Jurkat, Clone E6-1 (cell line): Measurements from ENCODE around the gene ARID3A.
"Not testable (repeated sequence)": the region's sequence is repeated elsewhere in the genome, so short reads cannot be mapped to it uniquely, and the experiment has no call there.

Source experiments
- DNase-seq: peaks from one replicate; pipeline ENCODE4 v3.0.0-alpha.2; 2011; ENCODE audit warnings: low read depth, low spot score
- H3K4me3 ChIP-seq: 2 replicates; pipeline ENCODE4 v1.5.1; 2011; ENCODE audit warnings: mild to moderate bottlenecking, low read length, control low read depth, moderate library complexity

ARID3A gene

DNA sequence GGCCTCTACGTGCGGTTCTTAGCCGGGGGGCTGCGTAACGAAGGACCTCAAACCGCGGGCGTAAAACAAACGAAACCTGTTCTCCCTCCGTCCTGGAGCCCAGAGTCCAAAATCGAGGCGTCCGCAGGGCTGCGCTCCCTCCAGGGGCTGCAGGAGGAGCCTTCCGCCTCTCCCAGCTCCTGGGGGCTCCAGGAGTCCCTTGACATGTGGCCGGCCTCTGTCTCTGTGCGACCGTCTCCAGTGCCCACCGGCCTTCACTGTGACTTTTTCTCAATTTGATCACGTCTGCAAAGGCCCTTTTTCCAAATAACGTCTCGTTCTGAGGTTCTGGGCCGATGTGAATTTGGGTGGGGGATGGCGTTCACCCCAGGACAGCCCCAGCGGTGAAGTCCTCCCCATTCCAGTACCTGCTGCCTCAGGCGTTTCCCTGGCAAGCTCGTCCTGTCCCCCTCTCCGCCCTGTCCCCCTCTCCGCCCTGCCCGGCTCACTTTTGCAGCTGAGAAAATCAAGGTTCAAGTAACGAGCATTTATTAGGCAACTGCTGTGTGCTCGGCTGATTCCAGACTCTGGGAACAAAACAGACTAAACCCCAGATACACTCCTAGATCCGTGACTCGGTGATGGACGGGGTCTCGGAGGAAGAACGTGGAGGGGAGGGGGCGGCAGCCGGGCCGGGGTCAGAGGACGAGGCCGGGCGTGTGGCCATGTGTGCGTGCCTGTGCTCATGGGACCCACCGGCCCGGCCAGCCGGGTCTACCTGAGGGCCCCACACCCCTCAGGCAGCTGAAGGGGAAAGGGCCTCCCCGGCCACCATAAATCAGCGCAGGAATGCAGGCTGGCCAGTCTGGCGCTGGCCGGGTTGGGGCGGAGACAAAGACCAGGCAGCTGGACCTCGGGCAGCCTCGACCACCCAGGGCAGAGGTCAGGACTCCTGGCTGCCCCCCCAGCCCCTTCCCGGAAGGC lies 30.2 kb downstream of the ARID3A start:
- no peak overlapping the region for H3K4me3 ChIP-seq
- DNase-seq: no peak

DNA sequence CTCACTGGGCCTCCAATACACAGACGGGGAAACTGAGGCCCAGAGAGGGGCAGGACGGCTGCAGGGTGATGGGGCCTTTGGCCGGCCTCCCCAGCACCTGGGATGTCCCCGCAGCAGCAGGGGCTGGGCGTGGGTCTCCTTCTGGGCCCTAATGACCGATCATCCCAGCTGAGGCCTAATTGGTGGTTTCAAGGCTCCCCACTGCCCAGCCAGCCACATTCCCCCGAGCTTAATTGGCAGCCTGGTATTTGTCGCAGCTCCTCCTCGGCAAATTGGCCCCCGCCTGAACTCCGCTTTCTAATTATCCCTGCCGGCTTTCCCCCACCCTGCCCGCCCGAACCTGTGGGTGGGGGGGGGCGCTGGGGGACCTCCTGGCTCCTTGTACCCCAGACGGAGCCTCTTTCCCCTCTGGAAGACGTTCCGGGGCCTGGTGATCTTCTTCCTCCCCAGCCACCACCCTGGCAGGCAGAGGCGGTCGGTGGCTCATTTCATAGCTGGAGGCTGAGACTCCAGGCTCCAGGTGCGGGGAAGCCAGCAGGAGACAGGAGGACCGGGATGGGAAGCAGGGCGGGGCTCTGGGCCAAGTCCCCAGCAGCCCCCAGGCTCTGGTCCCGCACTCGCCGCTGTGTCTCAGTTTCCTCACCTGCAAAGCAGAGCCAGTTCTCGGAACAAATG lies 31.1 kb downstream of the ARID3A start:
- no peak for DNase-seq
- no peak overlapping the region for H3K4me3 ChIP-seq

DNA sequence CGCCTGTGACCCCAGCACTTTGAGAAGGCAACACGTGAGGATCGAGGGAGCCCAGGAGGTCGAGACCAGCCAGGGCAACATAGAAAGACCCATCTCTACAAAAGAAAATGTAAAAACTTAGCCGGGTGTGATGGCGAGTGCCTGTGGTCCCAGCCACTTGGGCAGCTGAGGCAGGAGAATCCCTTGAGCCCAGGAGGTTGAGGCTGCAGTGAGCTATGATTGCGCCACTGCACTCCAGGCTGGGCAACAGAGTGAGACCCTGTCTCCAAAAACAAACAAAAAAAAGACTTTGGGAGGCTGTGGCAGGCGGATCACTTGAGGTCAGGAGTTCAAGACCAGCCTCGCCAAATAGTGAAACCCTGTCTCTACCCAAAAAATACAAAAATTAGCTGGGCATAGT lies 31.7 kb downstream of the ARID3A start:
- not testable (repeated sequence) for DNase-seq, H3K4me3 ChIP-seq

DNA sequence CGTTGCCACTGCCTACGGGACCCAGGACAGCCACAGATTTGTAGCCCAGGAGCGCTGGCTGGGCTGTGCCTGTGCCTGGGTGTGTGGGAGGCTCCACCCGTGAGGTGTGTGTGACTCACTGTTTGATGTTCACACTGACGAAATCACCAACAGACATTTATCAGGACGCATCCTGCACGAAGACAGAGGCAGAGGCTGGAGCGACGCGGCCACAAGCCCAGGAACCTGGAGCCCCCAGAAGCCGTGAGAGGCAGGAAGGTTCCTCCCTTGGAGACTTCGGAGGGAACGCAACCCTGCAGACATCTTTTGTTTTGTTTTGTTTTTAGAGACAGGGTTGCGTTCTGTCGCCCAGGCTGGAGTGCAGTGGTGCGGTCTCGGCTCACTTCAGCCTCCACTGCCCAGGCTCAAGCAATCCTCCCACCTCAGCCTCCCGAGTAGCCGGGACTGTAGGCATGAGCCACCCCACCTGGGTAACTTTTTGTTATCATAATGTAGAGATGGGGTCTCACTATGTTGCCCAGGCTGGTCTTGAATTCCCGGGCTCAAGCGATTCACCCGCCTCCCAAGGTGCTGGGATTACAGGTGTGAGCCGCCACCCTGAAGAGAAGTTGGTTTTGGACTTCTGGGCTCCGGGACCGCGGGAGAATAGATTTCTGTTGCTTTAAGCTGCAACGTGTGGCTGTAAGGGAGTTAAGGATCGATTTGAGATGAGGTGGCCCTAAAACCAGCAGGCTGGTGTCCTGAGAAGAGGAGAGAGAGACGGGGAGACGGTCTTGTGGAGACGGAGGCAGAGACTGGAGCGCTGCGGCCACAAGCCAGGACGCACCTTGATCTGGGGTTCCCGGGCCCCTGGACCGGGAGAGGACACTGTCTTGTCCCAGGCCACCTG lies 33.4 kb downstream of the ARID3A start:
- DNase-seq: no peak
- no peak overlapping the region for H3K4me3 ChIP-seq

DNA sequence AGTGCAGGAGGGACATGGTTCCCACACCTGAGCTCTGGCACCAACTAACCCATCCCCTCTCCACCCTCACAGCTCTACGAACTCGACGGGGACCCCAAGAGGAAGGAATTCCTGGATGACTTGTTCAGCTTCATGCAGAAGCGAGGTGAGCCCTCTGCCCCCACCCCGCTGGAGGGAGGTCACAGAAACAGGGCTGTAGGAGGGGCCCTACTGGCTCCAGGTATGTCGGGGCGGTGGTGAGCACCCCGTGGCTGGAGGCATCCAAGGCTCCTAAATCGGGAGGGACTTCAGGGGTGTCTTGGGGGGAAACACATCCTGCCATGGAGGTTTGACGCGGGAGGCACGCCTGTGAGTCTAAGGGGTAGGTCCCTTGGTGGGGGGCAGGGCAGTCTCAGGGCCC lies 34.2 kb downstream of the ARID3A start:
- H3K4me3 ChIP-seq: no peak overlapping the region
- no peak for DNase-seq

DNA sequence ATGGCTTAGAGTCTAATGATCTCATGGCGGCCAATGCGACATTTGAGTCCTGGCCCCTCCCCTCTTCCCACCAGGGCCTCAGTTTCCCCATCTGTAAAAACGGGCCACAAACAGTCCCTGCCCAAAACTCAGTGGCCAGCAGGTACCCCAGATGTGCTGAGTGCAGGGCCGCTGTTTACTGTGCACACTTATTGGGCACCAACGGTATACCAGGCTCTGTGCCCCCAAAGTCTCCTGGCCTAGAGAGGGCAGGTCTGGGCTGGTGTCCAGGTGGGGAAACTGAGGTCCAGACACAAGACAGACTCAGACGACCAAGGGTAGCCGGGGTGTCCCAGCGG lies 34.7 kb downstream of the ARID3A start:
- H3K4me3 ChIP-seq: no peak overlapping the region
- DNase-seq: no peak

DNA sequence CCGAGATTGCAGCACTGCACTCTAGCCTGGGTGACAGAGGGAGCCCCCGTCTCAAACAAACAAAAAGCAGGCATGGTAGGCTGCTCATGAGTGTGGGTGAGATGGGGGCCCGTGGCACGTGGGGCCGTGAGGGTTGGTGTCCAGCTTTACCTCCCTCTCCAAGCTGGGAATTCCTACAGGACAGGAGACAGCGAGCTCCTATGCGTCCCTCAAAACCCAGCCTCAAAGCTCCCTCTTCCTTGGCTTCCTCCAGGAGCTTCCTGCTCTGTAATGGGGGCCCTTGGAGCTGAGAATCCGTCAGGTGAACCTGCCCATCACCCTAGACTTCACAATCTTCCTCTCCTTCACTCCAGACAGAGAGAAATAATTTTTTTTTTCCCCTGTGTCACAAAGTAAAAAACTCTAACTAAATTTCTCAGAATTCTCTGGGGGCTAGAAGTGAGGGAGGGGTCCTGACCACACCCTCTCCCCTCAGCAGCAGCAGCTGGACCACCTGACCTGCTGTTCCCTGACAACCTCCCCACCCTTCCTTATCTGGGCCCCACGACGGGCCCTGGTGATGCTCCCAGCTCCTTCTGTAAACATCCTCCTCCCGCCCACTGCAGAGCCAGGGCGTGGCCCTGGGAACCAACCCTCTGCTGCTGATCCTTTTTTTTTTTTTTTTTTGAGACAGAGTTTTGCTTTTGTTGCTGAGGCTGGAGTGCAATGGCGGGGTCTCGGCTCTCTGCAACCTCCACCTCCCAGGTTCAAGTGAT lies 36.2 kb downstream of the ARID3A start:
- H3K4me3 ChIP-seq: no peak overlapping the region
- DNase-seq: no peak

DNA sequence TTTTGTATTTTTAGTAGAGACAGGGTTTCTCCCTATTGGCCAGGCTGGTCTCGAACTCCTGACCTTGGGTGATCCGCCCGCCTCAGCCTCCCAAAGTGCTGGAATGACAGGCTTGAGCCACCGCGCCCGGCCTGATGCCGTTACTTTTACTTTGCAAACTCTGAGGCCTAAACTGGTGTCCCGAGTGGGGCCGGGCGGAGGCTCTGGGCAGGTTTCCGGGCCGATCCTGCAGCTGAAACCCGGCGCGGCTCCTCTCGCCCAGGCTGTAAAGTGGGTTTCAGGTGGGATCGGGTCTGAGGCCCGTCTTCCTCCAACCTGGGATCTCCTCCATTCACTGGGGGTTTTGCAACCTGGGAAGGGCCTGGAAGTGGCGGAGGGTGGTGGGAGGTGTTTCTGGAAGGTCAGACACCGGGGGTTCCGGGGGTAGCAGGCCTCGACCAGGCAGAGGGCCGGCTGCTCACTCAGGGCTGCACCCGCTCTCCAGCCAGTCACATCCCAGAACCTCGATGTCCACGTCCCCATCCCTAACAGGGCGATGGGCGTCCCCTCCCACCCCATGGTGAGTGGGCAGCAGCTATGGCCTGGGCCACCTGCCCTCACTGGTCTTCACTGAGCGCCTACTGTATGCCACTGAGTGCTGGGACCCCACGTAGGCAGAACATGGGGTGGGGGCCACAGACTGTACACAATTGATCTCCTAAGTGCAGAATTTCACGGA lies 37.0 kb downstream of the ARID3A start:
- DNase-seq: no peak
- H3K4me3 ChIP-seq: no peak overlapping the region

DNA sequence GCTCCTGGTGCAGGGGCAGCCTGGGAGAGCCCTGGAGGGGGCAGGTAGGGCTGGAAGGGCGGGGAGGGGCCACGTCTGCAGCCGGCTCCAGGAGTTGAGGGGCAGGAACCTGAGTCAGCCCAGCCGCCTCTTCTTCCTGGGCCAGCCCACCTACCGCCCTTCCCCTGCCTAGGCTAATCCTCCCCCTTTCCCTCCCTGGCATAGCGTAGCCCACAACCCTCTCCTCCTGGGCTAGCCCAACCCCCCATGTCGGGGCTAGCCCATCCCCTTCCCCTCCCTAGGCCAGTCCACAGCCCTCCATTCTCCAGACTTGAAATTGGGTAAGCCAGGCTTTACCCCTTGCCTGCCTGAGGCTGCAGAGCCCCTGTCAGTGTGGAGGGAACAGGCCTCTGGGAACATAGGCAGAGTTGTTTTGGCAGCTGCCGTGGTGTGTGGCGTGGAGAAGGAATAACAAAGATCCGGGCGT lies 37.7 kb downstream of the ARID3A start:
- no peak for DNase-seq
- H3K4me3 ChIP-seq: no peak overlapping the region

DNA sequence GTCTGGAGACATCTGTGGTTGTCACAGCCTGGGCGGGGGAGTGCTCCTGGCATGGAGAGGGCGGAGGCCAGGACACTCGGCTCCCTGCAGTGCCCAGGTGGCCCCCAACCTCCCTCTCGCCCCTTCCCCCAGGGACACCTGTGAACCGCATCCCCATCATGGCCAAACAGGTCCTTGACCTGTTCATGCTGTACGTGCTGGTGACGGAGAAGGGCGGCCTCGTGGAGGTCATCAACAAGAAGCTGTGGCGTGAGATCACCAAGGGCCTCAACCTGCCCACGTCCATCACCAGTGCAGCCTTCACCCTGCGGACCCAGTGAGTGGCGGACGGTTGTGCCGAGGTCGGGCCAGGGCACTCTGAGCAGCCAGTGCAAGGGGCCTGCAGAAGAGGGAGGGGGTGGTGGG lies 38.3 kb downstream of the ARID3A start:
- no peak overlapping the region for H3K4me3 ChIP-seq
- no peak for DNase-seq

DNA sequence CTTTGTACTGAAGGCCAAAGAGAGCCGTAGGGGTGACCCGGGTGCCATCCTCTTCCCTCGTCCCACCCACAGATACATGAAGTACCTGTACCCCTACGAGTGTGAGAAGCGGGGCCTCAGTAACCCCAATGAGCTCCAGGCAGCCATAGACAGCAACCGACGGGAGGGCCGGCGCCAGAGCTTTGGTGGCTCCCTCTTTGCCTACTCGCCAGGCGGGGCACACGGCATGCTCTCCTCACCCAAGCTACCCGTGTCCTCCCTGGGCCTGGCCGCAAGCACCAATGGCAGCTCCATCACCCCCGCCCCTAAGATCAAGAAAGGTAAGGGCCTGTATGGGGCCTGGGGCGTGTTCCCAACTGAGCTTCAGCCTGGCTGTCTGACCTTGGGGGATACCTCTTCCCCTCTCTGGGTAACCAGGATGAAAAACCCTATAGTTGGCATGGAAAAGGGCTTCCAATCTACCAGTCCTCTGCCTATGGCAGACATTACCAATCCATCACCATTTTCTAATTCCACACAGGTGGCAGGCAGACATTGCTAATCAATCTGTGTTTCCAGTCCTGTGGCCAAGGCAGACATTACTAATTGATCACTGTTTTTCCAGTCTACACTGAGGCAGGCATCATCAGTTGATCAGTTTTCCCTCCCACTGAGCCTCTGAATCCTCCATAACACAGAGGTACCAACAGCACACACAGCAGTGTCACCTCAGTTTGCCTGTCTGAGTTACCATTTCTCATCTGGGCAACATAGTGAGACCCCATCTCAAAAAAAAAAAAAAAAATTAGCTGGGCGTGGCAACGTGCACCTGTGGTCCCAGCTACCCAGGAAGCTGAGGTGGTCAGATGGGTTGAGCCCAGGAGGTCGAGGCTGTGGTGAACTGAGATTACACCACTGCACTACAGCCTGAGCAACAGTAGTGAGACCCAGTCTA lies 39.2 kb downstream of the ARID3A start:
- H3K4me3 ChIP-seq: no peak overlapping the region
- DNase-seq: peak; percentile 57

DNA sequence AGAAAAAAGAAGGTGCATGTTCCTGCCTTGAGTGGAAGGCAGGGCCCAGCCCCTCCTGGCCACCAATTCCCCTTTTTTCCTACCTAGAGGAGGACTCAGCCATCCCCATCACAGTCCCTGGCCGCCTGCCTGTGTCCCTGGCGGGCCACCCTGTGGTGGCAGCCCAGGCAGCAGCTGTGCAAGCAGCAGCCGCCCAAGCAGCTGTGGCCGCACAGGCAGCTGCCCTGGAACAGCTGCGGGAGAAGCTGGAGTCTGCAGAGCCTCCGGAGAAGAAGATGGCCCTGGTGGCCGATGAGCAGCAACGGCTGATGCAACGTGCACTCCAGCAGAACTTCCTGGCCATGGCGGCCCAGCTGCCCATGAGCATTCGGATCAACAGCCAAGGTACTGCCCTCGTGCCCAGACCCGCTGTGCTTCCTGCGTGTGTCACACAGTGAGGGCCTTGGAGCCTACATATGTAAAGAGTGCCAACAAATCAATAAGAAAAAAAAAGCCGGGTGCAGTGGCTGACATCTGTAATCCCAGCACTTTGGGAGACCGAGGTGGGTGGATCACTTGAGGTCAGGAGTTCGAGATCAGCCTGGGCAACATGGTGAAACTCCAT lies 40.8 kb downstream of the ARID3A start:
- DNase-seq: no peak

DNA sequence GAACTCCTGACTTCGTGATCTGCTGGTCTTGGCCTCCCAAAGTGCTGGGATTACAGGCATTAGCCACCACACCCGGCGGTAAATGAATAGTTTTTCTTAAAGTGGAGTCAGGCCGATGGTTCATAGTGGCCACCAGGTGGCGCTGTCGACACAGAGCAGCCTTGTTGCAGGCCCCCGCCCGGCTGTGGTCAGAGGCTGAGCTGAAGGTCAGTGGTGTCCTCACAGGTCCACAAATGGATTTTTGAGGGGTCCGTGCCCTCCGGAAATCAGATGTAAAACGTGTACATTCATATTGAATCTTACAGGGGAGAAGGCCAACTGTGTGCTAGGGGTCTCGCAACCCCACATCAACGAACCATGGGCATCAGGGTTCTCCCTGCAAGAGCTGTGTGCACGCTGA lies 44.9 kb downstream of the ARID3A start:
- no peak overlapping the region for H3K4me3 ChIP-seq
- DNase-seq: no peak

More for the DNA sequence above, 40.8 kb downstream of the ARID3A start:
- H3K4me3 ChIP-seq: no peak overlapping the region

DNA sequence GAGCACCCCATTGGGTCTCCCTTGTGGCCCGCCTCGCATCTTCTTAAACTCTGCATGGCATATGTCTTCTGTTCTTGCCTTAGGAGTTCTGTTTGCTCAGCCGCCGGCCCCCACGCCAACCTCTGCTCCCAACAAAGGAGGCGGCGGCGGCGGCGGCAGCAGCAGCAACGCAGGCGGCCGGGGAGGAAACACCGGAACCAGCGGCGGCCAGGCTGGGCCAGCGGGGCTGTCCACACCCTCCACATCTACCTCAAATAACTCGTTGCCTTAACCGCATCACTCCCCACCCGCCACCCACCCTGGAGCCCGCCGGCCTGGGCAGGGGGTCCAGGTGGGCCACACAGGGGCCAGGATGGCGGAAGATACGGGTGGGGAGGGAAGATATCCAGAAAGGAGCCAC lies 46.0 kb downstream of the ARID3A start:
- H3K4me3 ChIP-seq: no peak overlapping the region
- DNase-seq: no peak

DNA sequence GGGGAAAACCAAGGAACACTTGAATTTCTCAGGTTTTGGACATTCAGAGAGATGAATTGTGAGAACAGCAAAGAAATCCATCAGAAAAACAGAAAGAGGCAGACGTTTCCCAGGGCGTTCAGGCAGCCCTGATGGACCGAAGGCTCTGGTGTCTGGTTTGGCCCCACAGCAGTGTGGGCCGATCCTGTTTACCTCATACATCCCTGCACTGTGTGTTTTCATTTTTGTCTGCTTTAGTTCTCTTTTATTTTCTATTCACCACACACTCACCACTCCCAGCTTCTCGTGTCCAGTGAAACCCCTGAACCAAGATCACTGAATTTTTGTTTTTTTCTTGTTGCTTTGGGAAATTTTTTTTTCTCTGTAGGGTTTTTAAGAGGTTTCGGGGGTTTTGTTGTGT lies 46.4 kb downstream of the ARID3A start:
- H3K4me3 ChIP-seq: no peak overlapping the region

DNA sequence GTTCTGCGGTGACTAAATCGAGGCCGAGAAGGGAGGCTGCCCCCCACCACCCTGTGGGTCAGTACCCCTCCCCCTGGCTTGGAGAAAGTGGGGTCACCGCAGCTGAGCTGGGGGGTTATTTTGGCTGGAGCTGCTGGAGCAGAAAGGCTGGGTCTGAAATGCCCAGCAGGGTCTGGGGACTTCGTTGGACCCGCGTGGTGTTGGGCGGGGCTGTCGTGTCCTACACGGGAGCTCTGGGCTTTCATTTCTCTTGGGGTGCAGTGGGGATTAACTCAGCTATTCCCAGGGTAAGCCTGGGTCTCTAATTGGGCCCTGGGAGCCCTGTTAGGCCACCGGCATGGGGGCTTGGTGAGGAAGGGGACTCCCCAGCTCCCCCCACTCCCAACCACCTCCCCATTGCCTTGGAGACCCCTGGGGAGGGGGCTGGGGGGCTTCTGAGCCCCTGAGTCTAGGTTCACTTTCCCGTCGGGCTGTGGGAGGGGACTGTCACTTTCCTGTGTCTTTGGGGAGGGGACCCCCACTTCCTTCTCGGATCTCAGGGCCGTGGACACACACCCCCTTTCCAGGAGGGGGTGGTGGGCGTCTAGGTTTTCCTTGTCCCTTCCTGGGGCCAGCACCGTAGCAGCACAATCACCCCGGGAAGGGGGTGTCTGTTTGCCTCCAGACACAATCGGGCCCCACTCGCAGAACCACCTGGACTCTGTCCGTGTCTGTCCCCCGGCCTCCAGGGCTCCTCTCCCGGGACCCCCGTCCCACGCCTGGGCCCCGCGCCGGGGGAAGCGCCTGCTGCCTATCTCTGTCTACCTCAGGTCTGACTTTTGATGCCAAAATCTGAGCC lies 48.1 kb downstream of the ARID3A start:
- DNase-seq: no peak
- H3K4me3 ChIP-seq: no peak overlapping the region

More for the DNA sequence above, 46.4 kb downstream of the ARID3A start:
- DNase-seq: no peak
